OCI-M2 (cell line): ENCODE results near the gene ERGIC3.

ENCODE experiments used
- DNase-seq: peaks from one replicate; lab custom pipeline; 2025; ENCODE audit not compliant: unreplicated experiment; lab: John Stamatoyannopoulos, UW

The ERGIC3 gene

GRCh38 chr20:35595901-35596300 is 54.0 kb downstream of the ERGIC3 start:
- DNase-seq = no peak

- no peak for DNase-seq
Measured at GRCh38 chr20:35597186-35597585, 55.3 kb downstream of the ERGIC3 start.

GRCh38 chr20:35598476-35598875 is 56.6 kb downstream of the ERGIC3 start:
- no peak for DNase-seq

- no peak for DNase-seq
Measured at GRCh38 chr20:35598899-35599775, 57.3 kb downstream of the ERGIC3 start.

- DNase-seq = no peak
Measured at GRCh38 chr20:35599776-35600120, 57.9 kb downstream of the ERGIC3 start.

- no peak for DNase-seq
Measured at GRCh38 chr20:35600176-35600992, 58.5 kb downstream of the ERGIC3 start.

GRCh38 chr20:35600993-35601973 is 59.4 kb downstream of the ERGIC3 start:
- DNase-seq = no peak

GRCh38 chr20:35601990-35602389 is 60.1 kb downstream of the ERGIC3 start:
- no peak for DNase-seq

GRCh38 chr20:35602851-35603495 is 61.1 kb downstream of the ERGIC3 start:
- DNase-seq = no peak

GRCh38 chr20:35603695-35604448 is 62.0 kb downstream of the ERGIC3 start:
- DNase-seq = no peak

- no peak for DNase-seq
Measured at GRCh38 chr20:35604449-35604747, 62.5 kb downstream of the ERGIC3 start.

- DNase-seq = no peak
Measured at GRCh38 chr20:35606127-35606526, 64.2 kb downstream of the ERGIC3 start.
